GM12872 (cell line): ENCODE measurements around the gene FBXW12.

Experiments
- CTCF ChIP-seq: IDR thresholded peaks from 3 replicates; pipeline ENCODE4 v1.5.1; 2011; ENCODE audit warnings: low read depth, mild to moderate bottlenecking, low read length, moderate library complexity; ENCODE audit not compliant: insufficient read depth

FBXW12 gene

GRCh38 chr3:48420561-48420960 is 48.5 kb downstream of the FBXW12 start:
- TF ChIP-seq CTCF = no peak

GRCh38 chr3:48422272-48422671 is 50.3 kb downstream of the FBXW12 start:
- peak; percentile 28; the same call in 2 of the 3 replicates for TF ChIP-seq CTCF

GRCh38 chr3:48422681-48423080 is 50.7 kb downstream of the FBXW12 start:
- no peak for TF ChIP-seq CTCF

GRCh38 chr3:48423241-48423882 is 51.3 kb downstream of the FBXW12 start:
- no peak for TF ChIP-seq CTCF

GRCh38 chr3:48423883-48424695 is 52.1 kb downstream of the FBXW12 start:
- no peak for TF ChIP-seq CTCF

- no peak for TF ChIP-seq CTCF
Measured at GRCh38 chr3:48425281-48425812, 53.3 kb downstream of the FBXW12 start.

GRCh38 chr3:48426401-48426909 is 54.4 kb downstream of the FBXW12 start:
- no peak for TF ChIP-seq CTCF
